HL-60 (cell line): ENCODE data around the gene MEF2B.

Experiments used
- DNase-seq, 2 experiments: peaks; one replicate each; pipeline ENCODE4 v3.0.0-alpha.2; 2010 to 2020; ENCODE audit warnings: low read depth in 1 of 2, low spot score in 1 of 2
- H3K27ac ChIP-seq: fragments of 250-450 bp; sonication (Bioruptor Pico); replicated peaks from 2 replicates; pipeline ENCODE4 v1.5.1; 2020; ENCODE audit warnings: mild to moderate bottlenecking, moderate library complexity
- H3K27me3 ChIP-seq: fragments of 250-450 bp; sonication (Bioruptor Pico); 2 replicates; pipeline ENCODE4 v1.5.1; 2021; ENCODE audit warnings: mild to moderate bottlenecking, moderate library complexity; ENCODE audit not compliant: insufficient read depth, poor library complexity, severe bottlenecking
- H3K4me3 ChIP-seq: replicated peaks from 2 replicates; pipeline ENCODE4 v1.5.1; 2011; ENCODE audit warnings: mild to moderate bottlenecking, control low read depth, low read length; ENCODE audit not compliant: insufficient read depth
- CTCF ChIP-seq: IDR thresholded peaks from one replicate; pipeline ENCODE4 v1.5.1; 2011; ENCODE audit warnings: low read length, control low read depth, inconsistent platforms; ENCODE audit not compliant: insufficient read depth
- GABPA ChIP-seq: IDR thresholded peaks from 2 replicates; pipeline ENCODE4 v1.6.1; 2012; ENCODE audit warnings: low read depth
- POLR2AphosphoS5 ChIP-seq: IDR thresholded peaks from 2 replicates; pipeline ENCODE4 v1.6.1; 2012; ENCODE audit warnings: low read depth
- REST ChIP-seq: IDR thresholded peaks from 2 replicates; pipeline ENCODE4 v1.6.1; 2012; ENCODE audit warnings: low read depth; ENCODE audit not compliant: insufficient replicate concordance
- SPI1 ChIP-seq: IDR thresholded peaks from 2 replicates; pipeline ENCODE4 v1.6.1; 2012; ENCODE audit warnings: low read depth, mild to moderate bottlenecking, borderline replicate concordance

MEF2B gene

GRCh38 chr19:19142347-19142746 is 27.7 kb downstream of the MEF2B start:
- TF ChIP-seq SPI1 (no peak), GABPA (no peak), REST (no peak), POLR2AphosphoS5 (no peak), CTCF (no peak)
- Histone ChIP-seq H3K27ac (no peak overlapping the region), H3K4me3 (no peak overlapping the region), H3K27me3 (no peaks in the 10 kb centered on the region)
- no peak for DNase-seq

- TF ChIP-seq REST (no peak), POLR2AphosphoS5 (no peak), SPI1 (no peak), GABPA (no peak), CTCF (no peak)
- H3K27ac ChIP-seq, result no peak overlapping the region
- no peak overlapping the region for H3K4me3 ChIP-seq
- no peaks in the 10 kb centered on the region for H3K27me3 ChIP-seq
- no peak for DNase-seq
Measured at GRCh38 chr19:19140476-19140875, 29.6 kb downstream of the MEF2B start.

- TF ChIP-seq REST (no peak), CTCF (no peak), GABPA (no peak), SPI1 (no peak), POLR2AphosphoS5 (no peak)
- DNase-seq, result no peak
- Histone ChIP-seq H3K27ac (no peak overlapping the region), H3K4me3 (no peak overlapping the region), H3K27me3 (no peaks in the 10 kb centered on the region)
Measured at GRCh38 chr19:19139876-19140229, 30.2 kb downstream of the MEF2B start.
